ENCODE measurements around the gene DOCK7.

Gene DOCK7

GRCh38 chr1:62687903-62688686 is at the start of gene DOCK7:
Gene DOCK7 (minus strand): TSS chr1:62688386. CDS start chr1:62688264, 122 bp downstream.
- peak within 1 kb of the TSS; percentile 54 for H3K4me3 ChIP-seq (ENCODE audit: low read depth, low read length)
- in situ Hi-C loops (cut with HindIII; ENCODE audit: low sequenced_read_pairs) = no loop called here
- TF ChIP-seq CTCF (IDR thresholded peaks at IDR 0.05; ENCODE audit: low read depth, low read length, missing control alignments) = no peak
- no peak for DNase-seq (ENCODE audit: low read depth)

GRCh38 chr1:62735491-62736171 is 47.4 kb upstream of the DOCK7 start:
- in situ Hi-C loops (cut with HindIII; ENCODE audit: low sequenced_read_pairs) = no loop called here
- H3K4me3 ChIP-seq (ENCODE audit: low read depth, low read length) = no peak overlapping the region
- DNase-seq (ENCODE audit: low read depth) = no peak
- no peak for TF ChIP-seq CTCF (IDR thresholded peaks at IDR 0.05; ENCODE audit: low read depth, low read length, missing control alignments)

GRCh38 chr1:62732331-62732730 is 44.1 kb upstream of the DOCK7 start:
- no peak overlapping the region for H3K4me3 ChIP-seq (ENCODE audit: low read depth, low read length)
- DNase-seq (ENCODE audit: low read depth) = no peak
- in situ Hi-C loops (cut with HindIII; ENCODE audit: low sequenced_read_pairs) = no loop called here
- TF ChIP-seq CTCF (IDR thresholded peaks at IDR 0.05; ENCODE audit: low read depth, low read length, missing control alignments) = no peak

GRCh38 chr1:62728963-62729362 is 40.8 kb upstream of the DOCK7 start:
- no peak for DNase-seq (ENCODE audit: low read depth)
- in situ Hi-C loops (cut with HindIII; ENCODE audit: low sequenced_read_pairs) = no loop called here
- no peak for TF ChIP-seq CTCF (IDR thresholded peaks at IDR 0.05; ENCODE audit: low read depth, low read length, missing control alignments)
- H3K4me3 ChIP-seq (ENCODE audit: low read depth, low read length) = no peak overlapping the region

- no peak for TF ChIP-seq CTCF (IDR thresholded peaks at IDR 0.05; ENCODE audit: low read depth, low read length, missing control alignments)
- no peak for DNase-seq (ENCODE audit: low read depth)
- no peak overlapping the region for H3K4me3 ChIP-seq (ENCODE audit: low read depth, low read length)
- in situ Hi-C loops (cut with HindIII; ENCODE audit: low sequenced_read_pairs) = no loop called here
These were observed 39.6 kb upstream of the DOCK7 start for GRCh38 chr1:62727656-62728407.

- in situ Hi-C loops (cut with HindIII; ENCODE audit: low sequenced_read_pairs) = no loop called here
- no peak for TF ChIP-seq CTCF (IDR thresholded peaks at IDR 0.05; ENCODE audit: low read depth, low read length, missing control alignments)
- H3K4me3 ChIP-seq (ENCODE audit: low read depth, low read length) = no peak overlapping the region
- DNase-seq (ENCODE audit: low read depth) = no peak
These were observed 37.8 kb upstream of the DOCK7 start for GRCh38 chr1:62726011-62726442.
